Measurements from ENCODE around the gene DLGAP1. TPM values are rescaled to one million over a fixed set of nuclear protein-coding genes. Genes with fewer than 3 reads are reported as not detected.

The DLGAP1 gene
- total and polyA plus RNA-seq, 2 of the 4 experiments (the other 2 are of a cell fraction): under 0.01 to 0.09 TPM

DNA sequence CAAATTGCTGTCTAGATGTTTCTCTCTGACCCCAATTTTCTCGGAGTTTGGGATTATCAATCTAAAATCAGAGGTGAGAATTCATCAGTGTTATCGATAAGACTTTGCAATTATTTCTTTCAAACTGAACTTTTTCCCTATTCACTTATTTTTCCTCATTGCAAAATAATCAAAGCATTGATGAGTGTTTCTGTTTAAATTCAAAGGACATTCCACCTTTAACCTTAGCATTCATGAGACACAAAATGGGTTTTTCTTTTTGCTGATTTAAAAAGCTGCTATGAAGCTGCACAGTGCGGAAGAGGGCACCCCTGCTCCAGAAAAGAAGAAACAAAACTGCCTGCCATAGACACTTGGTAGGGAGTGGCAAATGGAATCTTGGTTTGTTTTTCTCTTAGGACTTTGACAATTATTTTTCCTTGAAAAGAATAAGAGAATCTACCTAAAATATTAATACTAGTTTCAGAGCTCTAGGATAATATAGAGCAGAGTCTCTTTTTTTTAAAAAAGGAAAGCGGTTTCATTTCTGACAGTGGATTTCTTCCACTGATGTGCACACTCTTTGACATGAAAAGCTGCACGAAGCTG is 801.8 kb downstream of the DLGAP1 start (continued):
- TF ChIP-seq SMC3 (IDR thresholded peaks at IDR 0.05; ENCODE audit: low read depth, low read length): no peak

DNA sequence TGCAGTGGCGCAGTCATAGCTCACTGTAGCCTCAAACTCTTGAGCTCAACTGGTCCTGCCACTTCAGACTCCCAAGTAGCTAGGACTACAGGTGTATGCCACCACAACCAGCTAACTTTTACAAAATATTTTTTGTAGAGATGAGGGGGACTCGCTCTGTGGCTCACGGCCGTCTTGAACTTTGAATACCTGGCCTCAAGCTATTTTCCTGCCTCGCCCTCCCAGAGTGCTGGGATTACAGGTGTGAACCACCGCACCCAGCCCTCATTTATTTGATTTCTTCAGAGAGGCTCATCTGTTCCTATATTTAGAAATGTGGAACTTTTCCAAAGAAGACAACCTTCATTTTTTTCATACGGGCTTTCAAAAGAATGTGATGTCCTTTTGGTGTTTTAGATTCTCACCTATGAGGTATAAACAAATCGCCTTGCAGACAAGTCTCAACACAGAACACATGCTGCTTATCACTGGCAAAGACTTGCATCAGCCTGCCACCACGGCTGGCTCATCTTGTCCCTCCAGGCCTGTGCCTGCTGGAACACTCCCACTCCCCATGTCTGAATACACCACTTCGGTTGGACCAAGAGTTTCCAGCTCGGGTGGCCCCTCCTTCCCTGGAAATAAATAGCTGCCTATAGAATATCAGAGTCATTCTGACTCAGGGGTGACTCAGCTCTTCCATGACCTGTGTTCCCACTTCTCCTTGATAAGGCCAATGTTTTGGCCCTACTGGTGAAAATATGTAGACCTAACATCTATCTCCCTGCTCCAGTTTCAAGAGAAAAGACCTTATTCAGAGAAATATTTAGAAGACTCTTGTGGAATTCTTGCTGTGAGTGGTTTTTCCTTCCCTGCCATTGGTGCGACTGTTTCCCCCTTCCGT is 802.5 kb downstream of the DLGAP1 start:
- Histone ChIP-seq H2BK15ac (ENCODE audit: low read depth, low read length) (peak overlapping the region; percentile 39; the same call in 2 of the 3 replicates), H2AFZ (replicated peaks; ENCODE audit: low read length, poor library complexity) (peak overlapping the region; percentile 69), H3K18ac (ENCODE audit: low read depth, low read length) (peak overlapping the region; percentile 85), H2AK9ac (replicated peaks; ENCODE audit: low read depth, low read length, poor library complexity) (peak overlapping the region; percentile 75), H4K5ac (ENCODE audit: low read depth, low read length) (peak overlapping the region; percentile 90), H3K4me3 (ENCODE audit: insufficient read depth, low read depth, low read length) (no peak overlapping the region), H2AK5ac (ENCODE audit: low read depth, low read length) (peak overlapping the region; percentile 95), H4K20me1 (ENCODE audit: insufficient read depth, low read length) (no peaks in the 10 kb centered on the region), H3K4me2 (ENCODE audit: low read depth, low read length) (peak overlapping the region; percentile 48), H3K23ac (ENCODE audit: low read depth, low read length) (peak overlapping the region; percentile 87; the same call in 1 of the 2 replicates), H4K8ac (ENCODE audit: low read depth in 2 of 2, low read length in 2 of 2) (peak overlapping the region; percentile 68 to 87), H2BK5ac (ENCODE audit: low read depth, low read length, poor library complexity, severe bottlenecking) (peak overlapping the region; percentile 95), H2BK120ac (ENCODE audit: low read depth, low read length) (peak overlapping the region; percentile 93), H3K27me3 (ENCODE audit: control insufficient read depth, insufficient read depth, low read length) (no peaks in the 10 kb centered on the region), H3K9me1 (ENCODE audit: insufficient read depth, low read length) (peaks cover 19% of the 10 kb centered on the region), H4K91ac (ENCODE audit: insufficient read depth, low read depth, low read length) (peak overlapping the region; percentile 77), H3K27ac (ENCODE audit: insufficient read depth, low read length) (peak overlapping the region; percentile 94), H3K56ac (ENCODE audit: extremely low read depth, insufficient read depth, low read length) (peak overlapping the region; percentile 72), H3K9me3 (ENCODE audit: control insufficient read depth, insufficient read depth, low read length) (no peaks in the 10 kb centered on the region), H2BK20ac (ENCODE audit: low read depth, low read length) (peak overlapping the region; percentile 95), H3K9ac (ENCODE audit: low read depth, low read length) (peak overlapping the region; percentile 22; the same call in 1 of the 2 replicates), H3K14ac (replicated peaks; ENCODE audit: low read depth, low read length) (peak overlapping the region; percentile 84), H3K4me1 (ENCODE audit: control insufficient read depth, insufficient read depth, low read length) (peaks cover 27% of the 10 kb centered on the region), H3K79me1 (ENCODE audit: low read depth in 1 of 2, low read length in 2 of 2) (peaks cover 7 to 22% of the 10 kb centered on the region in 2 experiments; a peak in 3 of 4 replicates), H3K36me3 (ENCODE audit: control insufficient read depth, insufficient read depth, low read length) (no peaks in the 10 kb centered on the region), H3K4ac (ENCODE audit: low read depth, low read length) (peak overlapping the region; percentile 91)
- intact Hi-C loops (cut with micrococcal nuclease) (loop anchor here (1.0 to 5.0 kb wide), 3 partner anchors 48 to 200 kb away; partner anchors contain the start of gene TGIF1), in situ Hi-C loops (cut with MboI; ENCODE audit: low sequenced_read_pairs) (no loop called here), dilution Hi-C loops (cut with HindIII; ENCODE audit: low sequenced_read_pairs, unreplicated experiment) (no loop called here)
- peak; percentile 82 for ATAC-seq (ENCODE audit: low read depth)
- ChIA-PET POLR2A (ENCODE audit: unreplicated experiment) (interaction anchor here (0.6 to 1.9 kb wide), 6 partner anchors 29 to 400 kb away, joined by 3 to 6 read pairs (median 3); no protein-coding TSS in a partner anchor), CTCF (interaction anchor here (0.9 to 1.3 kb wide), 5 partner anchors 11 to 387 kb away, joined by 3 to 6 read pairs (median 4); no protein-coding TSS in a partner anchor)
- peak; percentile 99 for DNase-seq
- no TSS peak for BruUV-seq (replicated peaks)
- WGBS, 2 experiments (ENCODE audit: extremely low coverage in 2 of 2, insufficient read length in 1 of 2): 0% methylated on average over 1 of the region's 13 CpGs; no CpG with 5 or more reads in 1 of the 2 experiments
- no peak for TF ChIP-seq RFX5 (IDR thresholded peaks at IDR 0.05; ENCODE audit: low read depth, low read length)
- TF ChIP-seq RCOR1 (IDR thresholded peaks at IDR 0.05; ENCODE audit: insufficient replicate concordance, low read length): no peak
- 0 out of 2 replicates have a peak, but pooled peaks have one; percentile 20 for TF ChIP-seq MXI1 (IDR thresholded peaks at IDR 0.05; ENCODE audit: borderline replicate concordance, low read depth, low read length)
- TF ChIP-seq, protein P1, sequence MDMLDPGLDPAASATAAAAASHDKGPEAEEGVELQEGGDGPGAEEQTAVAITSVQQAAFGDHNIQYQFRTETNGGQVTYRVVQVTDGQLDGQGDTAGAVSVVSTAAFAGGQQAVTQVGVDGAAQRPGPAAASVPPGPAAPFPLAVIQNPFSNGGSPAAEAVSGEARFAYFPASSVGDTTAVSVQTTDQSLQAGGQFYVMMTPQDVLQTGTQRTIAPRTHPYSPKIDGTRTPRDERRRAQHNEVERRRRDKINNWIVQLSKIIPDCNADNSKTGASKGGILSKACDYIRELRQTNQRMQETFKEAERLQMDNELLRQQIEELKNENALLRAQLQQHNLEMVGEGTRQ (IDR thresholded peaks at IDR 0.05; ENCODE audit: low read depth, low read length): no peak; the same call in 1 of the 2 replicates
- TF ChIP-seq RAD21 (IDR thresholded peaks at IDR 0.05; ENCODE audit: low read length): peak; percentile 29; the same call in 1 of the 2 replicates
- TF ChIP-seq FOS (IDR thresholded peaks at IDR 0.05; ENCODE audit: low read depth, low read length): peak; percentile 98
- peak; percentile 99 for TF ChIP-seq NFE2L2 (IDR thresholded peaks at IDR 0.05; ENCODE audit: low read depth, low read length)
- TF ChIP-seq CHD1 (IDR thresholded peaks at IDR 0.05; ENCODE audit: low read depth, low read length): no peak
- peak; percentile 94 for TF ChIP-seq POLR2A (IDR thresholded peaks at IDR 0.05; ENCODE audit: low read depth, low read length)
- TF ChIP-seq BHLHE40 (IDR thresholded peaks at IDR 0.05; ENCODE audit: low read depth, low read length): peak; percentile 56
- TF ChIP-seq, protein P2, sequence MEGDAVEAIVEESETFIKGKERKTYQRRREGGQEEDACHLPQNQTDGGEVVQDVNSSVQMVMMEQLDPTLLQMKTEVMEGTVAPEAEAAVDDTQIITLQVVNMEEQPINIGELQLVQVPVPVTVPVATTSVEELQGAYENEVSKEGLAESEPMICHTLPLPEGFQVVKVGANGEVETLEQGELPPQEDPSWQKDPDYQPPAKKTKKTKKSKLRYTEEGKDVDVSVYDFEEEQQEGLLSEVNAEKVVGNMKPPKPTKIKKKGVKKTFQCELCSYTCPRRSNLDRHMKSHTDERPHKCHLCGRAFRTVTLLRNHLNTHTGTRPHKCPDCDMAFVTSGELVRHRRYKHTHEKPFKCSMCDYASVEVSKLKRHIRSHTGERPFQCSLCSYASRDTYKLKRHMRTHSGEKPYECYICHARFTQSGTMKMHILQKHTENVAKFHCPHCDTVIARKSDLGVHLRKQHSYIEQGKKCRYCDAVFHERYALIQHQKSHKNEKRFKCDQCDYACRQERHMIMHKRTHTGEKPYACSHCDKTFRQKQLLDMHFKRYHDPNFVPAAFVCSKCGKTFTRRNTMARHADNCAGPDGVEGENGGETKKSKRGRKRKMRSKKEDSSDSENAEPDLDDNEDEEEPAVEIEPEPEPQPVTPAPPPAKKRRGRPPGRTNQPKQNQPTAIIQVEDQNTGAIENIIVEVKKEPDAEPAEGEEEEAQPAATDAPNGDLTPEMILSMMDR (conservative IDR thresholded peaks at IDR 0.05; ENCODE audit: low read depth, low read length): peak; percentile 21; the same call in 1 of the 2 replicates
